Germinal center (tissue), 1 donor: ENCODE results near the gene CARMIL1.

Experiments used
- DNase-seq: peaks from one replicate; pipeline ENCODE4 v3.0.0; 2012; ENCODE audit warnings: mixed read lengths, low spot score

The CARMIL1 gene

DNA sequence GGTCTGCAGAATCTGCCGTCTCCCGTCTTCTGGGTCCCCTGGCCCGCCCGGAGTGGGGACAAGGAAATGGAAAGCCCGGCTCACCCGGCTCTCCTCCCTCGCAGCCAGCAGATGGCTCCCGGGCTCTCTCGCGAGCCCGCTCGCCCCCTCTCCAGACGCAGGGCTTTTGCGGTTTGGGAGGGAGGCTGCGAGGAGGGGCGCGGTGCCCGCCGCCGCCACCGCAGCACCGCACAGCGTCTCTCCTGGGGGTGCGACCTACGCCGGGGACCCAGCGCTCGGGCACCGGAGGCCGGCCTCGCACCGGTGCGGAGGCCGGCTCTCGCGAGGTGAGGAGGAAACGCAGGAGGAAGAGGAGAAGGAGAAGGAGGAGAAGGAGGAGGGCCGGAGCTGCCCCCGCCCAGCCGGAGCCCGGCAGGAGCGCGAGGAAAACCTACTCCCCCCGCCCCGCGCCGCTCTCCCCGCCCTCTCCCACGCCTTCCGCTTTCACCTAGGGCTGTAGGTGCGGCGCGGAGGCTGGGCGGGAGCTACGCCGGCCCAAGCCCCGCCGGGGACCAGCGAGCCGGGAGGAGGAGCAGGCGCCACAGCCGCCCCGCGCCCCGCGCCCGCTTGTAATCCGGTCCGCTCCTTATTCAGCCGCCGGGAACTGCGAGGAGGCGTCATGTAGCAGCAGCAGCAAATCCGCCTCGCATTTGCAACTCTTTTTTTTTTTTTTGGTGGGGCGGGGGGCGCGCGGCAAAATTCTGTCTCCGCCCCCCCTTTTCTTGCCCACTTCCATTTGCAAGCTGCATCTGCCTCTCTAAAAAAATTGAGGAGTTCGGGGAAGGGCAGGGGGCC, at the start of gene CARMIL1:
TSS of gene CARMIL1 (plus strand) at position 461 of the 834 bp plus-strand sequence. CDS start 422 bp downstream, outside the sequence.
- DNase-seq = peak; percentile 87

DNA sequence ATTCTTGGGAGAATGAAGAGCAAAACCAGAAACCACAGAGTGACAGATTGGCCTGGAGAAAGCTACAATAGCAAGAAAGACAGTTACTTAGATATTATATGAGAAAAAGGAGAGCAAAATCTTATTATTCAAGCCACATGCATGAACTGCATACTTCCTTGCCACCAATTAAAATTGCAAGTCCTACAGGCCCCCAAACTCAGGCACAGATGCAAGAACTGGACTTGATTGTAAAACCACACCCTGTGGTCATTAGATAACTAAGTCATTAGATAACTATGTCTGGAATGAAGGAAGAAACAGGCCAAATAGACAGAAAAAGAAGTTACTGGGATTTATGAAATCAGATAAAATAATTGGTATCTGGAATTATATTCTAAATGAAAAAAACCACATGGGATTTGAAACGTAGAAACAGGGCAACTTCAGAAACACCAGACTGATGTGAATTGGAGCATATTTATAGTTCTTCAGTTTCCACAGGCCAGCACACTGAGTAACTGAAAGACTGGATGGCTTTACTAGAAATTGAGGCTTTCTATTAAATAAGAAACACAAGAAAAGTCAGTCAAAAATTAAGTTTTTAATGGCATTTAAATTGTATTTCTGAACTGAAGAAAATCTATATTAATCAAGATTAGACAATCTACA, 49.4 kb upstream of the CARMIL1 start:
- DNase-seq = no peak

DNA sequence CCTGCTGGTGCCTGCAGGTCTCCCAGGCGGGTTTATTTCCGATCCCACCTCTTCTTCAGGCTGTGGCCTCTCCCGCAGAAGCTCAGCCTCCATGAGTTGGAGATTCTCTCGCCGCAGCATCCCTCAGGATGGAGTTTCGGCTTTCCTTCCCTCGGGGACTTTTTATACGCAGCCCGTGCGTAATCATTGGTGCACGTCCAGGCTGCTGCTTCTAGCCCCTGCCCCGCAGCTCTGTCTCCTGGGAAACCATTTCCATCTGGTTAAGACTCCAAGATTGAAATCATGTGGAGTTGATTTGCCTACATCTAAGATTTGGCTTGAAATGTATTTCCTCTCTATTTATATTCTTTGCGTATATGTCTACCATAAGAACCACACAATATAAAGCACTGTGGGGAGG, 46.7 kb upstream of the CARMIL1 start:
- no peak for DNase-seq

GRCh38 chr6:25233226-25233625, 45.9 kb upstream of the CARMIL1 start:
- no peak for DNase-seq

DNA sequence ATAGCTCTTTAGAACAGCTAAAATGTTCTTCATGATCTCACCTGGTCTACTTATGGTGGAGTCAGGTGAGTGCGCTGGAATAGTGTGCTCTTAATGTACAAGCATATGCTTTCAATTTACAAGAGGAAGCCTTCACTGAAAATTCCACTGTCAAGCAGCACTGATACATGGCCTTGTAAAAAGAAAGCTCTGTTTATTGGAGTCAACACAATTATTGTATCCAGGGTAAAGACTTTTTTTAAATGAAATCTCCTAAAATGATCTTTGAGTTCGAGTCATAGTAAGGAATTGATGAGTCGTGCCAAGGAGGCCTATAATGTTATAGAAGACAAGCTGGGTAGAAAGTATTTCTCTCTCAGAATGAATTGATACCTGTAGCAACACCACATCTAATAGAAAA, 41.6 kb upstream of the CARMIL1 start:
- no peak for DNase-seq

- no peak for DNase-seq
These were observed 40.1 kb upstream of the CARMIL1 start for GRCh38 chr6:25239059-25239458.

DNA sequence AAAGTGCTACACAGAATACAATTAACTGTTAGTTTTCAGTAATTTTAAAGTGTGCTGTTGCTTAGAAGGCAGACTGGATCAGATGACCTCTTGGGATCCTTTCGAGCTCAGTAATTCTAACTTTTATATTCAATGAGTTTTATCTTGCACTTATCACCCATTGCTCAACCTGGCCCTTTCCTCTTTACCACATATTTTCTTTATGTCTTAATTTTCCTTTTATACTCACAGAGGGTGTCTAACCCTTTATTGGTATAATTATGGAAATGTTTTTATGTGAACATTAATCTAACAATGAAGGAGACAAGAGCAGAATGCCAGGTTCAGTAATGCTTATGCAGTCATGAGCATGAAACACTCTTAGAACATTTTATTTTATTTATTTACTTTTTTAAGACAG, 39.7 kb upstream of the CARMIL1 start:
- no peak for DNase-seq

DNA sequence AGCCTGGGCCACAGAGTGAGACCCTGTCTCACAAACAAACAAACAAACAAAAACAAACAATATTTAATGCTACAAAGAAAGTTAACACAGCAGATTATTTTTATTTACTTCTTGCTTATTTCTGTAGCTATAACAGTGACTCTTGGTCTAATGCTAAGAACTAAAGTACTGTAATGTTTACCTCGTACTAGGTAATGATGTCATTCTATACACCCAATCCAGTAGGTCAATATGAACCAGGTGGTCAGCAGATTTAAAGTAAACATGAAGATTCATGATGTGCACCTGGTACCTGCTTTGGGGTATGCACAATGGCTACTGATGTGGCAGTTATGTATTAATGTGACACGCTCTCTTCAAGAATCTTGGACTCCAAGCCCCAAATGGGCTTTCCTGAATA, 36.6 kb upstream of the CARMIL1 start:
- no peak for DNase-seq

DNA sequence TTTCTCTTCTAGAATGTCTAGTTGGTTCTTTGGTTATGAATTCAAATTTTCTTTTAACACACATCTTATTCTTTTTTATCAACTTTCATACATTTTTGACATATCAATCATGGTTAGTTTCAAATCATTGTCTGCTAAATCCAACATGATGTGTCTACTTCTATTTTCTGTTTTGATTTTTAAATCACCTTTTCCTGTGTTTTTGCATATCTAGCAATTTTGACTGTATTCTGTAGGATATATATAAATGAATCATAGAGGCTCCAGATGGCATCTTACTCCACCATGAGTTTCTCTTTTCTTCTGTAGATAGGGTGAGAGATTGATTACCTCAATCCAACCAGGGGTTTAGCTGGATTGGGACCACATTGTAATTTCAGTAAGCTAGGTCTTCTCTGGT, 34.3 kb upstream of the CARMIL1 start:
- no peak for DNase-seq

DNA sequence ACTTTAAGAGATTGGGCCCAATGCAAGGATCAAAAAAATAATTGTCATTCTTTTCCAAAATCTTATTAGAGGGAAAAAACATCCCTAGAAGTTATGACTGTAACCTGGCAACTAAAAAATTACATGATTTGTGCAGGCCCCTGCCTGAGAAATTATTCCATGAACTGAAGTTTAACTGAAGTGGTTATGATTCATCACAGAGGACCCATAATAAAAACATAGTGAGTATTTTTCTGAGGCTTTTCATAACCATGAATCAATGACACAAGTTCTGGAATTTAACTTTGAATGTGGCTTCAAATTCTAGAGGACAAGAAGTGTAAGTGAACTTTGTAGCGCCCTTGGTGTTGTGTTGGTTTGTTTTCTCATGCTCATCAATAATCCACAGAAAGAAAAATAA, 31.1 kb upstream of the CARMIL1 start:
- no peak for DNase-seq

- DNase-seq = no peak
These were observed 30.0 kb upstream of the CARMIL1 start for GRCh38 chr6:25249133-25249532.

DNA sequence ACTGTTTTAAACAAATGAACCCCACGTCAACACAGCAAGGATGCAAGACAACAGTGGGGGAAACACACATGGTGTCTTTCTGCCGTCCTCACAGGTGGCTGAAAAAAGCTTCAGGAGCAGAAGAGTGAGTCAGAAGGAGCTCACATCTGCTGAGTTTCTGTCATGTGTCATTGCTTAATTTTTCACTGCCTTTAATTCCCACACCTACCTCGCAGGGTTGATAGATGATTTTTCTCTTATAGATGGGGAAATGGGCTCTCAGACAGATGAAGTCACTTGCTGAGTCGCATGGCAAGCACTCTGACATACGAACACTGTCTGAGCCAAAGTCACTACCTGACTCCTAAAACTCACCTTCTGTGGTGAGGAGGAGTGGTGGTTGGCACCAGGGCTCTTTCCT, 28.3 kb upstream of the CARMIL1 start:
- no peak for DNase-seq

GRCh38 chr6:25251426-25251825, 27.7 kb upstream of the CARMIL1 start:
- no peak for DNase-seq

DNA sequence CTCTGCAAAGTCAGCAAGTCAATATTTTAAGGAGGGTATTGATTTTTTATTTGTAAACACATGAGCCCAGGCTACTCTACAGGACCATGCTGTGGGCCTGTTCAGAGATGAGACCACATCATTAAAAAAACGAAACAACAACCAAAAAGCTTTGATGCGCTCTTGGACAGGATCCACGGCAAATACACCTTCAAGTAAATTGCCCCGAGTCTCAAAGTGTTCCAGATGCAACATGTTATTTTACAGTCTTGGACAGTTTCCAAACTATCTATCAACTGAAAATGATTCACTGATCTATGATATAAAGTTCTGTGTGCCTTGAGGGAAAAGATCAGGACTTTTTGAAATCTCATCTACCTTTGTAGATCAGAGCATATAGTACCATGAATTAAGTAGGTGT, 25.8 kb upstream of the CARMIL1 start:
- no peak for DNase-seq

GRCh38 chr6:25254671-25255070, 24.5 kb upstream of the CARMIL1 start:
- DNase-seq = no peak

GRCh38 chr6:25257686-25258348, 21.4 kb upstream of the CARMIL1 start:
- no peak for DNase-seq

- no peak for DNase-seq
These were observed 19.4 kb upstream of the CARMIL1 start for GRCh38 chr6:25259756-25260155.

DNA sequence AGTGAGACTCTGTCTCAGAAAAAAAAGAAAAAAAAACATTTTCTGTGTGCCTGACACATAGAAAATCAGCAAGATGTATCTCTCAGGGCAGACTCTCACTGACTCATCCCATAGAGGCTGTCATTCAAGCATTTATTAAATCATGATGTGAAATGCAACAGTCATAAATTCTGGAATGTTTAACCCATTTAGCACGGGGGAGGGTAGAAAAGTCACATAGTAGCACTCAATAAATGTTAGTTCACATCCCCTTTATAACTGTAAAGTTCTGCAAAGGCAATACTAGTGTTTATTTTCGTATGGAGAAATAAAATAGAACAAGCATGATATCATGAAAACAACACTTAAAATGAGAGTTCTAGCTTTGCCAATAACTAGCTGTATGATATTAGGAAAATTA, 15.5 kb upstream of the CARMIL1 start:
- no peak for DNase-seq

GRCh38 chr6:25266456-25267100, 12.6 kb upstream of the CARMIL1 start:
- DNase-seq = no peak

GRCh38 chr6:25267662-25268061, 11.5 kb upstream of the CARMIL1 start:
- no peak for DNase-seq

DNA sequence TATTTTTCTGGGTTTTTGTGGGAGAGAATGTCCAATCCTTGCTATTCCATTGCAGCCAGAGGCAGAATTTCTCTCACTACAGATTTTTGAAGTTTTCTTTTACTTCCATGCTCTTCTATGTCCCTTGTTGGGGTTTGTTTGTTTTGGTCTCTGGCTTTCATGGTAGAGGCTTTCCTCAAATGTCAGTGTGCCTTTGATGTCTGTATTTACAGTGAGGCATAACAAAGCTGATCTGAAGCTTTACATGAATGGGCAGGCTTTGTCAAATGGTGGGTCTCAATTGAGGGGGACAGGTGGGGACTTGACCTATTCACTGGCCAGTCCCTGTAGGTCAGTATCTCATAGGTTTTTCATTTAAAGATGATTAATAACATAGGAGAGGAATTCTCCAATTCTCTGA, 8.6 kb upstream of the CARMIL1 start:
- DNase-seq = no peak

GRCh38 chr6:25275436-25275835, 3.7 kb upstream of the CARMIL1 start:
- no peak for DNase-seq

DNA sequence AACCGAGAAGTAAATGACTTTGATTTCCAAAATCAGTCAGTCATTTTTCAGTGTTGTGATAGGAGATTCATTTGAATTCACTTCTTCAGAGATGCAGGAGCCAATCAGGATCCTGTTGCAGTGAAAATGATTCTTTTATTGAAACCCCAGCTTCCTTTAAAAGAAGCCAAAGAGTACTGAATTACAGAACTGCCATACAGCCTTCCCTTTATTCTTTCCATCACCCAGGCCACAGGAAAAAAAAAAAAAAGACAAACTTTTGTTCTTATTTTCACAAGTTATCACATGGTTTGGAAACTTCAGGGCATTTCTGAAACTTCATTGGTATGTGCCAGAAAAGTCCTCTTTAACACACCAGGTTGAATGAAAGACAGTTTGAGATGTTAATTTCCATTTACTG, 1.8 kb upstream of the CARMIL1 start:
- no peak for DNase-seq
